Thoracic aorta (tissue), 2 donors: ENCODE results near the gene RNF166. TPM values are rescaled to one million over a fixed set of nuclear protein-coding genes. Genes with fewer than 3 reads are reported as not detected.

ENCODE experiments used
- ATAC-seq: fragments of 150-250 bp; one replicate; pipeline ENCODE4 v1.8.0; 2017; ENCODE audit warnings: low read depth; ENCODE audit not compliant: insufficient number of reproducible peaks, low FRiP score
- DNase-seq: peaks from one replicate; pipeline ENCODE4 v3.0.0-alpha.2; 2020; ENCODE audit warnings: low spot score
- H3K27ac ChIP-seq, 2 donors: fragments of 200-600 bp; sonication (generic); 1 replicate in 1 of 2; 2 replicates in 1 of 2; pipeline ENCODE4 v1.5.1; 2016; ENCODE audit warnings: mild to moderate bottlenecking in 2 of 2, moderate library complexity in 2 of 2
- H3K27me3 ChIP-seq: fragments of 200-600 bp; sonication (generic); replicated peaks from 2 replicates; pipeline ENCODE4 v1.6.0; 2016; ENCODE audit warnings: mild to moderate bottlenecking; ENCODE audit not compliant: insufficient read depth
- H3K36me3 ChIP-seq: fragments of 200-600 bp; sonication (generic); one replicate; pipeline ENCODE4 v1.5.1; 2016
- H3K4me1 ChIP-seq, 2 donors: fragments of 200-600 bp; sonication (generic); 1 replicate in 1 of 2; 2 replicates in 1 of 2; pipeline versions ENCODE4 v1.5.1 to v1.6.0; 2016; ENCODE audit warnings: low read depth in 2 of 2, mild to moderate bottlenecking in 1 of 2; ENCODE audit not compliant: control insufficient read depth in 1 of 2
- H3K4me3 ChIP-seq: fragments of 200-600 bp; sonication (generic); 2 replicates; pipeline ENCODE4 v1.5.1; 2016; ENCODE audit warnings: mild to moderate bottlenecking
- H3K9me3 ChIP-seq: fragments of 200-600 bp; sonication (generic); 2 replicates; pipeline ENCODE4 v1.5.1; 2016
- total RNA-seq, 2 donors: library from RNA; depleted of rRNA; stranded (reverse); fragments of >200 nt; gene quantifications; one replicate each; pipeline versions ENCODE4 v1.1.0 to v1.2.3, GENCODE V29; 2016
- TF ChIP-seq, protein P1 (sequence below): fragments of 200-600 bp; sonication (generic); IDR thresholded peaks from one replicate; pipeline ENCODE4 v1.5.1; 2019; ENCODE audit warnings: antibody characterized with exemption

The RNF166 gene
- total RNA-seq, 2 donors from 2014 or later, result 20.7 to 36.6 TPM

DNA sequence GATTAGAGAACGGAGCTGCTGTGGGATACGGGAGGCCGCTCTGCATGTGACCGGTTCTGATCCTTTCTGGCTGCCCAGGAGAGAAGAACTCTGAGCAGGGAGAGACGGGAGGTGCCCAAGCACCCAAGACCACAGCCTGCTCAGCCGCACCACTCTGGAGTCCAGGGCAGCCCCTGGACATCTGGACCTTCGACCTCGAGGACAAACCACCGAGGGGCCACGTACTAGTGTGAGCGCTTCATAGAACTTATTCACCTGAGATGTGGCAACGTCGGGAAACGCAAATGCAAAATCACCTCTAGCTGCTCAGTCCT is 5.9 kb downstream of the RNF166 start:
- no peak overlapping the region for H3K4me3 ChIP-seq
- H3K9me3 ChIP-seq, result no peaks in the 10 kb centered on the region
- H3K27ac ChIP-seq, result no peak overlapping the region
- no peaks in the 10 kb centered on the region for H3K27me3 ChIP-seq
- TF ChIP-seq, protein P1, sequence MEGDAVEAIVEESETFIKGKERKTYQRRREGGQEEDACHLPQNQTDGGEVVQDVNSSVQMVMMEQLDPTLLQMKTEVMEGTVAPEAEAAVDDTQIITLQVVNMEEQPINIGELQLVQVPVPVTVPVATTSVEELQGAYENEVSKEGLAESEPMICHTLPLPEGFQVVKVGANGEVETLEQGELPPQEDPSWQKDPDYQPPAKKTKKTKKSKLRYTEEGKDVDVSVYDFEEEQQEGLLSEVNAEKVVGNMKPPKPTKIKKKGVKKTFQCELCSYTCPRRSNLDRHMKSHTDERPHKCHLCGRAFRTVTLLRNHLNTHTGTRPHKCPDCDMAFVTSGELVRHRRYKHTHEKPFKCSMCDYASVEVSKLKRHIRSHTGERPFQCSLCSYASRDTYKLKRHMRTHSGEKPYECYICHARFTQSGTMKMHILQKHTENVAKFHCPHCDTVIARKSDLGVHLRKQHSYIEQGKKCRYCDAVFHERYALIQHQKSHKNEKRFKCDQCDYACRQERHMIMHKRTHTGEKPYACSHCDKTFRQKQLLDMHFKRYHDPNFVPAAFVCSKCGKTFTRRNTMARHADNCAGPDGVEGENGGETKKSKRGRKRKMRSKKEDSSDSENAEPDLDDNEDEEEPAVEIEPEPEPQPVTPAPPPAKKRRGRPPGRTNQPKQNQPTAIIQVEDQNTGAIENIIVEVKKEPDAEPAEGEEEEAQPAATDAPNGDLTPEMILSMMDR, result no peak
- ATAC-seq (no peak), DNase-seq (no peak)
- peaks cover 15 to 18% of the 10 kb centered on the region in 2 donors for H3K4me1 ChIP-seq
- H3K36me3 ChIP-seq, result peaks cover 14% of the 10 kb centered on the region

DNA sequence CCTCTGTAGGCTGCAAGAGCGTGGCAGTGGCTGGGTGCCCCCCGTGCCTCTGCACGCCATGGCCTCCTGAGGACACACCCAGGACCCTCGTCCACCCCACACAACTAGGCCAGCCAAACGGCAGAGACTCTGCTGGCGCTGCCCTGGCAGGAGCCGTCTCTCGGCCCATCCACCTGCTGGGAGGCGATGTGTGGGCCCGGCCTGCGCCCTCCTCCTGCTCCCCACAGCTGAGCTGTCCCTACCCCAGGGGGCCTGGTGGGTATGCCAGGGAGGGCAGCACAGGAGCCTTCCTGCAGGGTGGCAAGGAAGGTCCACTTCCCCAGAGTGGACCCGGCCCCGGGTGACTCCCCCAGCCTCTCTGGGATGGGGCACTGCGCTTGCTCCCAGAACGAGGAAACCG is 7.0 kb downstream of the RNF166 start:
- Histone ChIP-seq H3K27ac (no peak overlapping the region), H3K4me1 (peaks cover 4 to 7% of the 10 kb centered on the region in 2 donors), H3K4me3 (no peak overlapping the region), H3K27me3 (no peaks in the 10 kb centered on the region), H3K9me3 (no peaks in the 10 kb centered on the region), H3K36me3 (peaks cover 14% of the 10 kb centered on the region)
- no peak for DNase-seq
- no peak for ATAC-seq
- TF ChIP-seq, protein P1, result no peak

DNA sequence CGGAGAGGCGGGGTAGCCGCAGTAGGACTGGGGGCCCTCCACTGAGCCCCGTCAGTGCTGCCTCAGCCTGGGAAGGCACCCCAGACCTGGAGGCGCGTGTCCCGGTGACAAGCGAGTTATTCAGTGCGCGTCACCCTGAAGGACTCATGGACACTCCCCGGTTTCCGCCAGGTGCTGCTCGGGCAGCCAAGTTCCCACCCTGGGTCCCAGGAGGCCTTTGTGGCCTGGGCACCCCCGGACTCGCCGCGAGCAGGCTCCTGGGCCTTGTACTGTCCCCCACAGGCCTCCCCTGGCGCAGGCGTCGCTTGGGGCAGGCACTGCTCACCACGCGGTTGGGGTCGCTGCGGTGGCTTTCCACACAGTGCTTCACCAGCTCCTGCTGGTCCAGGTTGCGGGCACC is 7.6 kb downstream of the RNF166 start:
- Histone ChIP-seq H3K4me1 (peaks cover 3 to 6% of the 10 kb centered on the region in 2 donors), H3K9me3 (no peaks in the 10 kb centered on the region), H3K27me3 (no peaks in the 10 kb centered on the region), H3K36me3 (peaks cover 14% of the 10 kb centered on the region), H3K27ac (no peak overlapping the region), H3K4me3 (no peak overlapping the region)
- DNase-seq (no peak), ATAC-seq (no peak)
- TF ChIP-seq, protein P1, result no peak

DNA sequence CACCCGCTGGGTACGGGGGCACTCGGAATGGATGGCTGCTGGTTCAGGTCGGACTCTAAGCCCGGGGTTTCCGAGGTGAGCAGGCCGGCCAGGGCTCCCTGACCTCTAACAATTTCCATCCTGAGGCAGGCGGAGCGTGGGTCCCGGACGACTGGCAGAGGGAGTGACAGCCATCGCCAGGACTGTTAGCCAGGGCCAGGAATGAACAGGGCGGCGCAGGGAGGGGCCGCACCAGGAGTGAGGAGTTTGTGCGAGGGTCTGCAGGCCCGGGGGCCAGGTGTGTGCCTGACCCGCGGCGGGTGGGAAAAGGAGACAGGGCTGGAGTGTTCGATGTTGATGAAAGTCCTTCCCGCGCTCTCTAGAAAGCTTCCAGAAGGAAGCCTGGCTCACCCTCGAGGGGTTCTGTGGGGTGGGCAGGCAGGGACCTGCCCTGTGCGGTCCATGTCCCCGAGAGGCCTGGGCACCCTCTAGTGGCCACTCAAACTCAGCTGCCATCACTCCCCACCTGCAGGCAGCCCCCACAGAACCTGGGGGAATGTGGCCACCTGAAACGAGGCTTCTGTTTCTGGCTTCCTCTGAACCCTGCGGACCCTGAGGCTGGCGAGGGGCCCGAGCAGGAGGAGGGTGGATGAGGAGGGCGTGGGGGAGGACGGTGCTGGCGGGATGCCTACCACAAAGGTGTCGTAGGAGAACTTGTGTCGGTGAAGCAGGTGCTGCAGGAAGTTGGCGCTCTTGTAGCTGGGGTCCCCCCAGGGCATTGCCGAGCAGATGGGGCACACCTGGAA is 8.2 kb downstream of the RNF166 start:
- no peaks in the 10 kb centered on the region for H3K9me3 ChIP-seq
- H3K4me3 ChIP-seq, result no peak overlapping the region
- no peaks in the 10 kb centered on the region for H3K27me3 ChIP-seq
- TF ChIP-seq, protein P1, result no peak
- DNase-seq (no peak), ATAC-seq (no peak)
- H3K4me1 ChIP-seq, result peaks cover 3 to 6% of the 10 kb centered on the region in 2 donors
- H3K27ac ChIP-seq, result no peak overlapping the region
- H3K36me3 ChIP-seq, result peaks cover 14% of the 10 kb centered on the region

DNA sequence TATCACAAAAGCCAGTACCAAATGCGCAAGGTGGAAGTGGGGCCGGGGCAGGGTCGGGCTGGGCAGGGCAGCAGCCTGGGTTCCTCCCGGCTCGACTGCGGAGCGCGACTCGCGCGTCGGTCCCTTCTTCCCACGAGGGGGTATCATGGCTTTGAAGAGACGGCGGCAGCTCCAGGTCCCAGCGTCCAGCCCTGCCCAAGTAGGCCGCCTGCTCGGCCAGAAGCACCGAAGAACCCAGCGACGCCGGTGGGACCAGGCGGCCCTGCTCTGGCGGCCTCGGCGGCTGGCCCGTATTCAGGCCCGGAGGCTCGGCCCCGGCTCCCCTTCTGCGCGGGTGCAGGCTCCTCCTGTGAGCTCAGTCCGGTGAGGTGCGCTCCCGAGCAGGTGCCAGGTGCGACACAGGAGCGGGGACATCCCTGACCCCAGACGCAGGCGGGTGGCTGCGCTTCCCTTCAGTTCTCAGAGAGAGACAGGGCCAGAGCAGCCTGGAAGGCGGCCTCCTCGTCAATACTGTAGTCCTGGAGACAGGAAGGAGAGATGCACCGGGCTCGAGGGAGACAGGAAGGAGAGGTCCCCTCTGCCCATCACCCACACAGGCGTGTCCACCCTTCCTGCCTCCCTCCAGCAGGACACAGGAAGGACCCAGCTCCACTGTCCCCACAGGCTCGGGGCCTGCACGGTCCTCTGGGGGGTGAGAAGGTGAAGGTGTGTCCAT is 8.9 kb downstream of the RNF166 start:
- Histone ChIP-seq H3K9me3 (no peaks in the 10 kb centered on the region), H3K27me3 (no peaks in the 10 kb centered on the region), H3K4me1 (peaks cover 3 to 6% of the 10 kb centered on the region in 2 donors), H3K27ac (no peak overlapping the region), H3K4me3 (no peak overlapping the region), H3K36me3 (peaks cover 11% of the 10 kb centered on the region)
- TF ChIP-seq, protein P1, result no peak
- no peak for ATAC-seq
- DNase-seq, result no peak
